ENCODE measurements around the gene ANXA1. TPM values are rescaled to one million over a fixed set of nuclear protein-coding genes. Genes with fewer than 3 reads are reported as not detected.

The ANXA1 gene
- total RNA-seq, 2 donors from 2014 or later, result 69.8 to 142 TPM

DNA sequence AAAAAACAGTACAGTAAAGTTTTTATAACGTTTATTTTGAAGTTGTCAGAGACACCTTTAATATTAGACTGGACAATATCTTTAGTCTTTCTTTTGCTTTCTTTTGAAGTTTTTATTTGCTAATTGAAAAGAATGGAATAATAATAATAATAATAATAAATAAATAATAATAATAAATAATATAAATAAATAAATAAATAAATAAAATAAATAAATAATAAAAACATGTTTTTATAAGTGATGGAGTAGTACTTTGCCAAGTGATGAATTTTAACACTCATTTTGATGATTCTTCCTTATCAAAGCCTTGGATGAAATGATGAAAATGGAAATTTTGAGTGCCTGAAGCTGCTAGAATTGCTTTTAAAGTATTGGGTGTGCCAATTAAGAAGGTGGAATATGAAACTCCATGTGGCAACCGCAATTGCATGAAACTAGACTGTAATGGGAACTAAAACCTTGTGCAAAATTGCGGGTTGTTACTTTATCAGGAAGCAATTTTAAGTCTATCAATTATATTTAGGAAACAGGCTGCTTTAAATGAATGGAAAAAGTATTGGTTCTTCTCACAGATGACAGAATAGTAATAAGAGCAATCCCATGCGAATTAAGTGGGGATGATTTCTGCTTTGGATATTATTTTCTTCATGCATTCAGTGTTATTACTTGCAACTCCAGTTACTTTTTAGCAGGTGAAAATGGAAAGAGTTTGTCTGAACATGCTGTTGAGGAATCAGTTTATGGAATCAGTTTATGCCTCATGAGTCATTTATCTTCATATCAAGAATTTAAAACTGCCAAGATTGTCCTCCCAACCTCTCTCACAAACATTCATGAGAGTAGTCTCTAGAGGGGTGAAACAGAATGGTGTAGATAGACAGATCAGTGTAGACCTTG lies 4.6 kb downstream of the ANXA1 start:
- H3K9me3 ChIP-seq, result no peaks in the 10 kb centered on the region
- peaks cover 0 to 26% of the 10 kb centered on the region in 2 donors for H3K4me1 ChIP-seq
- DNase-seq (ENCODE audit: low spot score), result no peak
- no peak overlapping the region for H3K4me3 ChIP-seq
- peaks cover 30% of the 10 kb centered on the region for H3K36me3 ChIP-seq
- no peak overlapping the region for H3K27ac ChIP-seq
- no peaks in the 10 kb centered on the region for H3K27me3 ChIP-seq
- TF ChIP-seq, protein P1, sequence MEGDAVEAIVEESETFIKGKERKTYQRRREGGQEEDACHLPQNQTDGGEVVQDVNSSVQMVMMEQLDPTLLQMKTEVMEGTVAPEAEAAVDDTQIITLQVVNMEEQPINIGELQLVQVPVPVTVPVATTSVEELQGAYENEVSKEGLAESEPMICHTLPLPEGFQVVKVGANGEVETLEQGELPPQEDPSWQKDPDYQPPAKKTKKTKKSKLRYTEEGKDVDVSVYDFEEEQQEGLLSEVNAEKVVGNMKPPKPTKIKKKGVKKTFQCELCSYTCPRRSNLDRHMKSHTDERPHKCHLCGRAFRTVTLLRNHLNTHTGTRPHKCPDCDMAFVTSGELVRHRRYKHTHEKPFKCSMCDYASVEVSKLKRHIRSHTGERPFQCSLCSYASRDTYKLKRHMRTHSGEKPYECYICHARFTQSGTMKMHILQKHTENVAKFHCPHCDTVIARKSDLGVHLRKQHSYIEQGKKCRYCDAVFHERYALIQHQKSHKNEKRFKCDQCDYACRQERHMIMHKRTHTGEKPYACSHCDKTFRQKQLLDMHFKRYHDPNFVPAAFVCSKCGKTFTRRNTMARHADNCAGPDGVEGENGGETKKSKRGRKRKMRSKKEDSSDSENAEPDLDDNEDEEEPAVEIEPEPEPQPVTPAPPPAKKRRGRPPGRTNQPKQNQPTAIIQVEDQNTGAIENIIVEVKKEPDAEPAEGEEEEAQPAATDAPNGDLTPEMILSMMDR (IDR thresholded peaks at IDR 0.05), result no peak

DNA sequence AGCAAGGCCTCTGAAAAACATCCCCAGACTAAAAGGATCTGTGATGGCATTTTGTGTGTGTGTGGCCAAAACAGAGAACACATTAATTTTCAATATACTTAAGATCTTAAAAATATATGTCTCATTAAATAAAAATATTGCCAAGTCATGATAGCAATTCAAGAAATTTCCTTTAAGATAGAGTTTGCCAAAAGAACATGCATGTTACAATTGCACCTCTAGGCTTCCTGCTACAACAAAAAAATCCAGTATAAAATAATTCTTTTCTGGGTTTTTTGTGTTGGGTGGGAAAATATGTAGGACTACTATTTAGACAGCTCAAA lies 5.2 kb downstream of the ANXA1 start:
- Histone ChIP-seq H3K27me3 (no peaks in the 10 kb centered on the region), H3K4me1 (peaks cover 0 to 24% of the 10 kb centered on the region in 2 donors), H3K9me3 (no peaks in the 10 kb centered on the region), H3K36me3 (peaks cover 36% of the 10 kb centered on the region), H3K27ac (no peak overlapping the region), H3K4me3 (no peak overlapping the region)
- no peak for DNase-seq (ENCODE audit: low spot score)
- TF ChIP-seq, protein P1 (IDR thresholded peaks at IDR 0.05), result no peak

DNA sequence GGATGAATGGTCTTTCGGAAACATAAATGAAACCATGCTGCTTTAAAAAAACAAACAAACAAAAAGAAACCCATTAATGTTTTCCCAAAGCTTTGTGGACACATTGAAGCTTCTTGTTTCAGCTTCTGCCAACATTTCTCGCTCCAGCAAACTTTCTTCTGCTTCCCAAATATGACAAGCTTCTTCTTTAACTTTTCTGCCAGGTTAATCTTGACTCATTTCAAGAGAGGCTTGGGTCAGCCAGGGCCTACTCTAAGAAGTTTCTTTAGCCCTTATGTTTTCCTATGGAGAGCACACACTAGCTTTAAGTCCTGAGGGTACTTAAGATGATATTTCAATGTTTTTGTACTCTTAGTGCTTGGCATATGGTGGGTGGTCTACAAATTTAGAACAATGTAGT lies 6.1 kb downstream of the ANXA1 start:
- H3K9me3 ChIP-seq, result no peaks in the 10 kb centered on the region
- H3K27me3 ChIP-seq, result no peaks in the 10 kb centered on the region
- peaks cover 0 to 24% of the 10 kb centered on the region in 2 donors for H3K4me1 ChIP-seq
- TF ChIP-seq, protein P1 (IDR thresholded peaks at IDR 0.05), result no peak
- H3K4me3 ChIP-seq, result no peak overlapping the region
- DNase-seq (ENCODE audit: low spot score), result no peak
- peaks cover 43% of the 10 kb centered on the region for H3K36me3 ChIP-seq
- no peak overlapping the region for H3K27ac ChIP-seq

DNA sequence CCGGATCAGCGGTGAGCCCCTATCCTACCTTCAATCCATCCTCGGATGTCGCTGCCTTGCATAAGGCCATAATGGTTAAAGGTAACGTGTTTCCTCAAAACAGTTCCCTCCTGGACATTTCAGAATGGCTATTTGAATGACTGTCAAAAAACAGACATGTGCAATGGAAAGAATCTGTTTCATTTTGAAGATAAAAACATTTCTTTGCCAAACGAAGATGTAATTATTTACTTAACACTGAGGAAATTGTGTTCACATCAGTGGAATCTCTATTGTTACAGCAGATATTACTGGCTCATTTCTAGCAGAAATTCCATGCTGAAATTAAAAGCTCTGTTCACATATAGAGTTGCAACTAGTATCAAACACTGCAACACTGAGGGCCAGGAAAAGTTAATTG lies 7.1 kb downstream of the ANXA1 start:
- Histone ChIP-seq H3K4me1 (peaks cover 0 to 24% of the 10 kb centered on the region in 2 donors), H3K4me3 (no peak overlapping the region), H3K27ac (no peak overlapping the region), H3K27me3 (no peaks in the 10 kb centered on the region), H3K9me3 (no peaks in the 10 kb centered on the region), H3K36me3 (peaks cover 49% of the 10 kb centered on the region)
- no peak for DNase-seq (ENCODE audit: low spot score)
- TF ChIP-seq, protein P1 (IDR thresholded peaks at IDR 0.05), result no peak

DNA sequence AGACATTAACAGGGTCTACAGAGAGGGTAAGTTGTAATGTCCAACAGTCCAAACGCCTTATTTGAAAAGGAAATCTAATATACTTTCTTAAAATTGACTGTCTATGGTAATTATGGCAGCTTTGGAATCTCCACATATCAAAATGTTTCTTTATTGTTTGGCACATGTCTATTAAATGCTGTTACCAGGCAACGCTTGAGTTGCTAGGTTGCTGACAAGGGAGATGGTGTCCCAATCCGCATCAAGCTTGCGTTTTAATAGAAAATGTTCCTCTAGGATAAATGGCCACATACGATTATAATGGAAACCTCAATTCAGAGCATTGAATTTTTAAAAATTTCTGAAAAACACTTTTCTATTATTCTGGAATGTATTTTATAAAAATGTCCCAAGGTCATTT lies 9.2 kb downstream of the ANXA1 start:
- H3K27me3 ChIP-seq, result no peaks in the 10 kb centered on the region
- H3K9me3 ChIP-seq, result no peaks in the 10 kb centered on the region
- no peak overlapping the region for H3K4me3 ChIP-seq
- TF ChIP-seq, protein P1 (IDR thresholded peaks at IDR 0.05), result no peak
- DNase-seq (ENCODE audit: low spot score), result no peak
- H3K36me3 ChIP-seq, result peaks cover 61% of the 10 kb centered on the region
- peaks cover 0 to 14% of the 10 kb centered on the region in 2 donors for H3K4me1 ChIP-seq
- no peak overlapping the region for H3K27ac ChIP-seq
